ENCODE measurements around the gene KIAA2012. TPM values are rescaled to one million over a fixed set of nuclear protein-coding genes. Genes with fewer than 3 reads are reported as not detected.

The KIAA2012 gene
- total RNA-seq, 2 experiments from 2014 or later = not detected

- intact Hi-C loops (cut with micrococcal nuclease; ENCODE audit: unreplicated experiment) = no loop called here
- Histone ChIP-seq H3K9me3 (ENCODE audit: low read length) (no peaks in the 10 kb centered on the region), H3K27ac (ENCODE audit: low read depth, low read length, poor library complexity, severe bottlenecking) (no peak overlapping the region), H4K20me1 (ENCODE audit: insufficient read depth, low read length) (no peaks in the 10 kb centered on the region), H3K36me3 (ENCODE audit: insufficient read depth, low read length) (no peaks in the 10 kb centered on the region), H3K4me2 (ENCODE audit: low read length) (no peak overlapping the region), H3K4me1 (ENCODE audit: insufficient read depth, low read length, poor library complexity, severe bottlenecking) (no peaks in the 10 kb centered on the region), H3K9me2 (ENCODE audit: insufficient read depth, low read length) (no peaks in the 10 kb centered on the region), H3K79me2 (ENCODE audit: insufficient read depth, low read depth, low read length) (no peaks in the 10 kb centered on the region), H3K4me3 (ENCODE audit: low read depth, low read length, poor library complexity, severe bottlenecking) (no peak overlapping the region), H2AFZ (ENCODE audit: low read length) (no peak overlapping the region)
- CTCF ChIA-PET (ENCODE audit: unreplicated experiment) = no interaction called here
- POLR2A ChIA-PET = no interaction called here
- TF ChIP-seq EZH2phosphoT487 (IDR thresholded peaks at IDR 0.05; ENCODE audit: borderline replicate concordance, low read depth, low read length) = no peak
- TF ChIP-seq CTCF (conservative IDR thresholded peaks at IDR 0.05; ENCODE audit: low read length) = no peak
- DNase-seq (ENCODE audit: low spot score) = no peak
- BruUV-seq (replicated peaks) = no TSS peak
Measured at GRCh38 chr2:202090530-202090929, 17.5 kb downstream of the KIAA2012 start.

GRCh38 chr2:202091476-202091875 lies 18.4 kb downstream of the KIAA2012 start:
- Histone ChIP-seq H3K36me3 (ENCODE audit: insufficient read depth, low read length) (no peaks in the 10 kb centered on the region), H3K4me3 (ENCODE audit: low read depth, low read length, poor library complexity, severe bottlenecking) (no peak overlapping the region), H4K20me1 (ENCODE audit: insufficient read depth, low read length) (no peaks in the 10 kb centered on the region), H2AFZ (ENCODE audit: low read length) (no peak overlapping the region), H3K9me2 (ENCODE audit: insufficient read depth, low read length) (no peaks in the 10 kb centered on the region), H3K27ac (ENCODE audit: low read depth, low read length, poor library complexity, severe bottlenecking) (no peak overlapping the region), H3K79me2 (ENCODE audit: insufficient read depth, low read depth, low read length) (no peaks in the 10 kb centered on the region), H3K4me2 (ENCODE audit: low read length) (no peak overlapping the region), H3K9me3 (ENCODE audit: low read length) (no peaks in the 10 kb centered on the region), H3K4me1 (ENCODE audit: insufficient read depth, low read length, poor library complexity, severe bottlenecking) (peaks cover 5% of the 10 kb centered on the region)
- intact Hi-C loops (cut with micrococcal nuclease; ENCODE audit: unreplicated experiment) = no loop called here
- ChIA-PET CTCF (ENCODE audit: unreplicated experiment) (no interaction called here), POLR2A (no interaction called here)
- TF ChIP-seq CTCF (conservative IDR thresholded peaks at IDR 0.05; ENCODE audit: low read length) (no peak), EZH2phosphoT487 (IDR thresholded peaks at IDR 0.05; ENCODE audit: borderline replicate concordance, low read depth, low read length) (no peak)
- DNase-seq (ENCODE audit: low spot score) = no peak
- BruUV-seq (replicated peaks) = no TSS peak

- no peak overlapping the region for H3K4me3 ChIP-seq (ENCODE audit: low read depth, low read length, poor library complexity, severe bottlenecking)
Measured at GRCh38 chr2:202094426-202094986, 21.5 kb downstream of the KIAA2012 start.

More at GRCh38 chr2:202094426-202094986, 21.5 kb downstream of the KIAA2012 start:
- intact Hi-C loops (cut with micrococcal nuclease; ENCODE audit: unreplicated experiment) = no loop called here
- Histone ChIP-seq H3K4me2 (ENCODE audit: low read length) (no peak overlapping the region), H3K9me3 (ENCODE audit: low read length) (no peaks in the 10 kb centered on the region), H3K36me3 (ENCODE audit: insufficient read depth, low read length) (no peaks in the 10 kb centered on the region), H3K4me1 (ENCODE audit: insufficient read depth, low read length, poor library complexity, severe bottlenecking) (peaks cover 5% of the 10 kb centered on the region), H3K79me2 (ENCODE audit: insufficient read depth, low read depth, low read length) (no peaks in the 10 kb centered on the region), H4K20me1 (ENCODE audit: insufficient read depth, low read length) (no peaks in the 10 kb centered on the region), H3K9me2 (ENCODE audit: insufficient read depth, low read length) (no peaks in the 10 kb centered on the region), H2AFZ (ENCODE audit: low read length) (no peak overlapping the region), H3K27ac (ENCODE audit: low read depth, low read length, poor library complexity, severe bottlenecking) (no peak overlapping the region)
- ChIA-PET POLR2A (interaction anchor here (1.4 kb wide), 1 partner anchor 15 kb away, joined by 3 read pairs; no protein-coding TSS in a partner anchor), CTCF (ENCODE audit: unreplicated experiment) (interaction anchor here (1.3 kb wide), 1 partner anchor 9 kb away, joined by 3 read pairs; no protein-coding TSS in a partner anchor)
- no TSS peak for BruUV-seq (replicated peaks)
- TF ChIP-seq EZH2phosphoT487 (IDR thresholded peaks at IDR 0.05; ENCODE audit: borderline replicate concordance, low read depth, low read length) (no peak), CTCF (conservative IDR thresholded peaks at IDR 0.05; ENCODE audit: low read length) (no peak)
- DNase-seq (ENCODE audit: low spot score) = no peak
